Mononuclear cell (primary cell): ENCODE data around the gene ATOH7. TPM values are rescaled to one million over a fixed set of nuclear protein-coding genes. Genes with fewer than 3 reads are reported as not detected.
"Not testable (repeated sequence)": the region's sequence is repeated elsewhere in the genome, so short reads cannot be mapped to it uniquely, and the experiment has no call there.

Experiments
- H3K27me3 ChIP-seq: 2 replicates; pipeline ENCODE4 v1.6.0; 2011; ENCODE audit warnings: low read length, control low read depth; ENCODE audit not compliant: insufficient read depth
- H3K4me1 ChIP-seq: 2 replicates; pipeline ENCODE4 v1.5.1; 2011; ENCODE audit warnings: mild to moderate bottlenecking, low read length, control low read depth; ENCODE audit not compliant: insufficient read depth
- H3K4me3 ChIP-seq: 2 replicates; pipeline ENCODE4 v1.5.1; 2011; ENCODE audit warnings: mild to moderate bottlenecking, low read length, moderate library complexity
- H3K9me3 ChIP-seq: 2 replicates; pipeline ENCODE4 v1.5.1; 2011; ENCODE audit warnings: low read depth, mild to moderate bottlenecking, control low read depth, low read length
- total RNA-seq: library from RNA; depleted of rRNA; stranded (reverse); fragments of >200 nt; gene quantifications from one replicate; pipeline ENCODE4 v1.2.3, GENCODE V29; 2012

Gene ATOH7
- total RNA-seq, 1 donor: not detected

DNA sequence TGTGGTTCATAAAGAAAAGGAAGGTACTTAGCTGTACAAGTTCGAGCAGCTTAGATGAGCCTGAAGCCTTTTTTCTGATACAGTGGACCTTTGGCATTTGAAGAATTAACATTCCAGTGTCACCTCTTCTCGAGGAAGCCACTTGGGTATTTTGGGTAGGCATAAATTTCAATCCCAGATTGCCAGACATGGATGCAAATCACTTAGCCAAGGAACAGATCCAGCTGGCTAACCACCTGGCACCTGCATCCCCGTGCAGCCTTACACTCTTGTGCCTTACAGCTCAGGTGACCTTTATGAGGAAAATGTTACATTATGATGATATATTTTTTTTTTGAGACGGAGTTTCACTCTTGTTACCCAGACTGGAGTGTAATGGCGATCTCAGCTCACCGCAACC lies 16.0 kb upstream of the ATOH7 start:
- no peaks in the 10 kb centered on the region for H3K4me1 ChIP-seq
- no peaks in the 10 kb centered on the region for H3K9me3 ChIP-seq
- H3K4me3 ChIP-seq: no peak overlapping the region
- H3K27me3 ChIP-seq: no peaks in the 10 kb centered on the region

- not testable (repeated sequence) for H3K4me3 ChIP-seq, H3K9me3 ChIP-seq, H3K27me3 ChIP-seq, H3K4me1 ChIP-seq
These were observed 14.5 kb upstream of the ATOH7 start for GRCh38 chr10:68246397-68246796.

- no peaks in the 10 kb centered on the region for H3K9me3 ChIP-seq
- no peak overlapping the region for H3K4me3 ChIP-seq
- no peaks in the 10 kb centered on the region for H3K27me3 ChIP-seq
- no peaks in the 10 kb centered on the region for H3K4me1 ChIP-seq
These were observed 10.1 kb upstream of the ATOH7 start for GRCh38 chr10:68242051-68242450.

GRCh38 chr10:68239596-68240150 lies 7.8 kb upstream of the ATOH7 start:
- no peaks in the 10 kb centered on the region for H3K9me3 ChIP-seq
- no peaks in the 10 kb centered on the region for H3K27me3 ChIP-seq
- H3K4me1 ChIP-seq: no peaks in the 10 kb centered on the region
- H3K4me3 ChIP-seq: no peak overlapping the region

DNA sequence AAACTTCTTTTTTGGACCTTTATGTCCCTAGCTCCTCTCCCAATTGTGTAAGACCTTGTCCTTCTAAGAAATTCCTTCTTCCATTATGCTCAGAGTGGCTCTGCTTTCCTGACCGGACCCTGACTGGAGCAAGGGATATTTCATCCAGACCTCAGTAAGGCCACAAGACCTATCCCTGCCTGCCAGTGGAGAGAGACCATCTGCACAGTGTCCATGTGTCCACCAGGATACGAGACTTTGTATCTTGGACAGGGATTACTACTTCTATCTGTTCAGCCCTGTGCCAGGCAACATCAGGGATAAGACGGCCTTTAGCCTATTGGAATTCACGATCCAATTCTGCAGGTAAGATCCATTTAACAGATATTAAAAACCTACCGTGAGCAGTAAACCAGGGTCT lies 7.2 kb upstream of the ATOH7 start:
- H3K4me1 ChIP-seq: no peaks in the 10 kb centered on the region
- H3K27me3 ChIP-seq: no peaks in the 10 kb centered on the region
- H3K9me3 ChIP-seq: no peaks in the 10 kb centered on the region
- H3K4me3 ChIP-seq: no peak overlapping the region

DNA sequence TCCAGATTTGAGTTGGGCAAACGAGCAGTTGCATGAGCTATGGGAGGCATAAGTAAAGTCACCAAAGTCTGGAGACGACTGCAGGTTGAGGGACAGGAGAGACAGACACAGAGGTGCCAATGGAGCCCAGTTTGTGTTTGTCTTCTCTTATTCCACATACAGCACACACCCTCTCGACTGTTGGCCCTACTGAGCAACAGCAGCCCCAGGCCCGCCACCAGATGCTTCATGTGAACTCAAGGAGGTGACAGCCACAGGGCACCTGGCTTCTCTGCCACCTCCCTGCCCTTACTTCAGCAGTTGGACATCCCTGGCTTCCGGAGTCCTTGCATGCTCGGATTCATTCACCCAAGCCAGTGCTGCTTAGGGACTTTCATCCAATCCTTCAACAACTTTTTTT lies 6.5 kb upstream of the ATOH7 start:
- H3K27me3 ChIP-seq: no peaks in the 10 kb centered on the region
- no peak overlapping the region for H3K4me3 ChIP-seq
- no peaks in the 10 kb centered on the region for H3K9me3 ChIP-seq
- no peaks in the 10 kb centered on the region for H3K4me1 ChIP-seq

- no peaks in the 10 kb centered on the region for H3K4me1 ChIP-seq
- H3K4me3 ChIP-seq: no peak overlapping the region
- H3K27me3 ChIP-seq: peaks cover 7% of the 10 kb centered on the region
- H3K9me3 ChIP-seq: no peaks in the 10 kb centered on the region
These were observed 5.3 kb upstream of the ATOH7 start for GRCh38 chr10:68237173-68237572.

GRCh38 chr10:68235581-68235980 lies 3.7 kb upstream of the ATOH7 start:
- peaks cover 13% of the 10 kb centered on the region for H3K4me1 ChIP-seq

GRCh38 chr10:68235111-68235510 lies 3.2 kb upstream of the ATOH7 start:
- H3K4me3 ChIP-seq: no peak overlapping the region
- H3K27me3 ChIP-seq: peaks cover 25% of the 10 kb centered on the region
- H3K9me3 ChIP-seq: no peaks in the 10 kb centered on the region
- peaks cover 13% of the 10 kb centered on the region for H3K4me1 ChIP-seq

More at GRCh38 chr10:68235581-68235980, 3.7 kb upstream of the ATOH7 start:
- Histone ChIP-seq H3K4me3 (no peak overlapping the region), H3K27me3 (peaks cover 21% of the 10 kb centered on the region), H3K9me3 (no peaks in the 10 kb centered on the region)

GRCh38 chr10:68233046-68233445 lies 1.1 kb upstream of the ATOH7 start:
- Histone ChIP-seq H3K4me3 (no peak overlapping the region), H3K9me3 (no peaks in the 10 kb centered on the region), H3K27me3 (peaks cover 43% of the 10 kb centered on the region), H3K4me1 (peaks cover 13% of the 10 kb centered on the region)

DNA sequence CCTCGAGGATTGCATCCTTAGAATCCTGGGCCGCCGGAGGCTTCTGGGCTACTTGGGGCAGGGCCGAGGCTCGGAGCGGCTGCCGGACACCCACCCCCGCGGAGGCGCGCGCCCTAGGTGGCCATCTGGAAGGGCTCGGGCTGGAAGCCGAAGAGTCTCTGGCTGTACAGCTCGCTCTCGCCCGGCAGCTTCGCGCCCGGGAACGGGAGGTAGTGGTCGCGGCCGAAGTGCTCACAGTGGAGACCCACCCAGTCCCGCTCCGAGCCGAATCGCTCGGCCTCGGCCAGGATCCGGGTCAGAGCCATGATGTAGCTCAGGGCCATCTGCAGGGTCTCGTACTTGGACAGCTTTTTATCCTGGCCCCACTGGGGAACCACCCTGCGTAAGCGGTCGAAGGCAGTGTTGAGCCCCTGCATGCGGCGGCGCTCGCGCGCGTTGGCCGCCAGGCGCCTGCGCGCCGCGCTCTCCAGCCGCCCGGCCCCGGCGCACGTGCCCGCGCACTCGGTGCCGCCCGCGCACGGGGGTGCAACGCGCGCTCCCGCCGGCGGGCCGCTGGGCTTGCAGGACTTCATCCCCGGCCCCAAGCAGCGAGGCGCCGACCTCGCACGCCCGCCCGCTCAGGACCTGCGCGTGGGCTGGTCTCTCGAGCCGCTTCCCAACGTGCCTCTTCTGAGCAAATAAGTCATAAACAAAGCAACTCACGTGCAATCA lies 652 bp downstream of the ATOH7 start:
- no peaks in the 10 kb centered on the region for H3K9me3 ChIP-seq

GRCh38 chr10:68230268-68230667 lies 1.6 kb downstream of the ATOH7 start:
- H3K4me1 ChIP-seq: peaks cover 13% of the 10 kb centered on the region
- H3K9me3 ChIP-seq: no peaks in the 10 kb centered on the region
- no peak overlapping the region for H3K4me3 ChIP-seq
- peaks cover 43% of the 10 kb centered on the region for H3K27me3 ChIP-seq

More for the DNA sequence above, 652 bp downstream of the ATOH7 start:
- Histone ChIP-seq H3K4me3 (peak overlapping the region; percentile 32), H3K27me3 (peaks cover 43% of the 10 kb centered on the region), H3K4me1 (peaks cover 13% of the 10 kb centered on the region)

- H3K9me3 ChIP-seq: no peaks in the 10 kb centered on the region
- no peaks in the 10 kb centered on the region for H3K4me1 ChIP-seq
- peaks cover 15% of the 10 kb centered on the region for H3K27me3 ChIP-seq
- H3K4me3 ChIP-seq: no peak overlapping the region
These were observed 7.1 kb downstream of the ATOH7 start for GRCh38 chr10:68224810-68225209.

- H3K4me1 ChIP-seq: no peaks in the 10 kb centered on the region
These were observed 8.3 kb downstream of the ATOH7 start for GRCh38 chr10:68223535-68224165.

GRCh38 chr10:68222391-68222790 lies 9.5 kb downstream of the ATOH7 start:
- Histone ChIP-seq H3K4me1 (no peaks in the 10 kb centered on the region), H3K9me3 (no peaks in the 10 kb centered on the region), H3K4me3 (no peak overlapping the region), H3K27me3 (no peaks in the 10 kb centered on the region)

More at GRCh38 chr10:68223535-68224165, 8.3 kb downstream of the ATOH7 start:
- Histone ChIP-seq H3K9me3 (no peaks in the 10 kb centered on the region), H3K4me3 (no peak overlapping the region), H3K27me3 (peaks cover 4% of the 10 kb centered on the region)
